SJSA1 (cell line): ENCODE data around the gene MSL2. TPM values are rescaled to one million over a fixed set of nuclear protein-coding genes. Genes with fewer than 3 reads are reported as not detected.
"Not testable (repeated sequence)": the region's sequence is repeated elsewhere in the genome, so short reads cannot be mapped to it uniquely, and the experiment has no call there.

Experiments used
- DNase-seq, 2 experiments: peaks; one replicate each; pipeline ENCODE4 v3.0.0-alpha.2; 2015 to 2020; ENCODE audit warnings: low spot score in 2 of 2, low read depth in 1 of 2
- H3K27ac ChIP-seq: fragments of 250-450 bp; sonication (Bioruptor Pico); 2 replicates; pipeline ENCODE4 v1.5.1; 2020; ENCODE audit warnings: mild to moderate bottlenecking, moderate library complexity
- H3K27me3 ChIP-seq: fragments of 250-450 bp; sonication (Bioruptor Pico); replicated peaks from 2 replicates; pipeline ENCODE4 v1.5.1; 2020; ENCODE audit warnings: mild to moderate bottlenecking, moderate library complexity
- H3K36me3 ChIP-seq: fragments of 250-450 bp; sonication (Bioruptor Pico); 2 replicates; pipeline ENCODE4 v1.5.1; 2020; ENCODE audit warnings: mild to moderate bottlenecking
- H3K4me1 ChIP-seq: fragments of 250-450 bp; sonication (Bioruptor Pico); replicated peaks from 2 replicates; pipeline ENCODE4 v1.6.1; 2021; ENCODE audit warnings: mild to moderate bottlenecking
- H3K4me3 ChIP-seq: fragments of 250-450 bp; sonication (Bioruptor Pico); 2 replicates; pipeline ENCODE4 v1.5.1; 2020; ENCODE audit warnings: mild to moderate bottlenecking
- H3K9me3 ChIP-seq: fragments of 250-450 bp; sonication (Bioruptor Pico); replicated peaks from 2 replicates; pipeline ENCODE4 v1.5.1; 2020; ENCODE audit warnings: mild to moderate bottlenecking
- total RNA-seq: library from RNA; depleted of rRNA; stranded (reverse); fragments of >200 nt; shearing (Covaris generic); gene quantifications from 2 replicates; pipeline ENCODE4 v1.2.3, GENCODE V29; 2014

Gene MSL2
- total RNA-seq, 1 experiment from 2014 or later: 12.8 TPM

GRCh38 chr3:136186344-136186743 lies 9.8 kb downstream of the MSL2 start:
- Histone ChIP-seq H3K4me3 (no peak overlapping the region), H3K9me3 (no peaks in the 10 kb centered on the region), H3K36me3 (peaks cover 6% of the 10 kb centered on the region; the same call in 1 of the 2 replicates), H3K27me3 (no peaks in the 10 kb centered on the region), H3K4me1 (peaks cover under 1% of the 10 kb centered on the region; the same call in 1 of the 2 replicates), H3K27ac (no peak overlapping the region)
- DNase-seq: no peak

GRCh38 chr3:136184703-136185102 lies 11.4 kb downstream of the MSL2 start:
- no peaks in the 10 kb centered on the region for H3K9me3 ChIP-seq
- no peaks in the 10 kb centered on the region for H3K4me1 ChIP-seq
- no peak for DNase-seq
- H3K27ac ChIP-seq: no peak overlapping the region
- no peaks in the 10 kb centered on the region for H3K27me3 ChIP-seq
- no peaks in the 10 kb centered on the region; the same call in 1 of the 2 replicates for H3K36me3 ChIP-seq
- H3K4me3 ChIP-seq: no peak overlapping the region

- Histone ChIP-seq H3K36me3 (no peaks in the 10 kb centered on the region; the same call in 1 of the 2 replicates), H3K27ac (no peak overlapping the region), H3K27me3 (no peaks in the 10 kb centered on the region), H3K4me3 (no peak overlapping the region), H3K4me1 (no peaks in the 10 kb centered on the region), H3K9me3 (no peaks in the 10 kb centered on the region)
- no peak for DNase-seq
Measured at GRCh38 chr3:136181741-136182140, 14.4 kb downstream of the MSL2 start.

GRCh38 chr3:136177876-136178275 lies 18.3 kb downstream of the MSL2 start:
- H3K36me3 ChIP-seq: no peaks in the 10 kb centered on the region; the same call in none of the 2 replicates
- no peak overlapping the region for H3K4me3 ChIP-seq
- H3K9me3 ChIP-seq: no peaks in the 10 kb centered on the region
- H3K27ac ChIP-seq: no peak overlapping the region
- H3K27me3 ChIP-seq: no peaks in the 10 kb centered on the region
- peaks cover 6% of the 10 kb centered on the region for H3K4me1 ChIP-seq
- no peak for DNase-seq

GRCh38 chr3:136173939-136174490 lies 22.1 kb downstream of the MSL2 start:
- H3K9me3 ChIP-seq: no peaks in the 10 kb centered on the region
- H3K27me3 ChIP-seq: no peaks in the 10 kb centered on the region
- H3K36me3 ChIP-seq: no peaks in the 10 kb centered on the region; the same call in 1 of the 2 replicates
- no peak overlapping the region for H3K4me3 ChIP-seq
- H3K27ac ChIP-seq: no peak overlapping the region
- DNase-seq: no peak
- H3K4me1 ChIP-seq: peaks cover 6% of the 10 kb centered on the region

GRCh38 chr3:136171097-136171542 lies 25.0 kb downstream of the MSL2 start:
- no peak for DNase-seq
- Histone ChIP-seq H3K36me3 (no peaks in the 10 kb centered on the region; the same call in 1 of the 2 replicates), H3K9me3 (no peaks in the 10 kb centered on the region), H3K4me1 (peaks cover 12% of the 10 kb centered on the region), H3K27ac (no peak overlapping the region), H3K4me3 (no peak overlapping the region), H3K27me3 (no peaks in the 10 kb centered on the region)

- H3K27ac ChIP-seq, DNase-seq, H3K36me3 ChIP-seq, H3K4me1 ChIP-seq, H3K27me3 ChIP-seq, H3K4me3 ChIP-seq, H3K9me3 ChIP-seq: not testable (repeated sequence)
Measured at GRCh38 chr3:136168236-136168635, 27.9 kb downstream of the MSL2 start.

- Histone ChIP-seq H3K9me3 (no peaks in the 10 kb centered on the region), H3K27me3 (no peaks in the 10 kb centered on the region), H3K4me1 (0 out of 2 replicates have a peak, but pooled peaks cover 6% of the 10 kb centered on the region), H3K4me3 (no peak overlapping the region), H3K27ac (no peak overlapping the region), H3K36me3 (no peaks in the 10 kb centered on the region)
- no peak for DNase-seq
Measured at GRCh38 chr3:136166507-136166906, 29.6 kb downstream of the MSL2 start.

- not testable (repeated sequence) for H3K9me3 ChIP-seq
Measured at GRCh38 chr3:136163607-136164006, 32.5 kb downstream of the MSL2 start.

GRCh38 chr3:136162322-136162721 lies 33.8 kb downstream of the MSL2 start:
- no peak overlapping the region for H3K4me3 ChIP-seq
- no peaks in the 10 kb centered on the region for H3K9me3 ChIP-seq
- 0 out of 2 replicates have a peak, but pooled peaks cover 6% of the 10 kb centered on the region for H3K4me1 ChIP-seq
- no peaks in the 10 kb centered on the region for H3K27me3 ChIP-seq
- H3K27ac ChIP-seq: no peak overlapping the region
- DNase-seq: no peak
- no peaks in the 10 kb centered on the region for H3K36me3 ChIP-seq

More at GRCh38 chr3:136163607-136164006, 32.5 kb downstream of the MSL2 start:
- not testable (repeated sequence) for H3K27me3 ChIP-seq, H3K4me3 ChIP-seq, H3K27ac ChIP-seq, H3K36me3 ChIP-seq, H3K4me1 ChIP-seq, DNase-seq

GRCh38 chr3:136161516-136161915 lies 34.6 kb downstream of the MSL2 start:
- DNase-seq: no peak
- Histone ChIP-seq H3K36me3 (no peaks in the 10 kb centered on the region), H3K9me3 (no peaks in the 10 kb centered on the region), H3K4me1 (0 out of 2 replicates have a peak, but pooled peaks cover 2% of the 10 kb centered on the region), H3K4me3 (no peak overlapping the region), H3K27ac (no peak overlapping the region), H3K27me3 (no peaks in the 10 kb centered on the region)

- Histone ChIP-seq H3K9me3 (no peaks in the 10 kb centered on the region), H3K4me1 (peaks cover 13% of the 10 kb centered on the region), H3K36me3 (peaks cover 26% of the 10 kb centered on the region), H3K4me3 (no peak overlapping the region), H3K27me3 (no peaks in the 10 kb centered on the region), H3K27ac (no peak overlapping the region)
- no peak for DNase-seq
Measured at GRCh38 chr3:136152963-136153362, 43.2 kb downstream of the MSL2 start.

- Histone ChIP-seq H3K4me1 (peaks cover 19% of the 10 kb centered on the region), H3K27me3 (no peaks in the 10 kb centered on the region), H3K9me3 (no peaks in the 10 kb centered on the region), H3K27ac (no peak overlapping the region), H3K36me3 (peaks cover 30% of the 10 kb centered on the region), H3K4me3 (no peak overlapping the region)
- DNase-seq: no peak
Measured at GRCh38 chr3:136152176-136152843, 43.8 kb downstream of the MSL2 start.

- H3K27me3 ChIP-seq: no peaks in the 10 kb centered on the region
- H3K4me3 ChIP-seq: no peak overlapping the region
- peaks cover 32% of the 10 kb centered on the region for H3K36me3 ChIP-seq
- H3K9me3 ChIP-seq: no peaks in the 10 kb centered on the region
- peaks cover 24% of the 10 kb centered on the region for H3K4me1 ChIP-seq
- H3K27ac ChIP-seq: no peak overlapping the region
- DNase-seq: no peak
Measured at GRCh38 chr3:136151219-136151618, 44.9 kb downstream of the MSL2 start.
